Activated CD8-positive, alpha-beta memory T cell treated with anti-CD3 and anti-CD28 coated beads, Interleukin-2, amount 50 U/mL, for 1 hour (primary cell): ENCODE data around the gene PDCD1.
"Not testable (repeated sequence)": the region's sequence is repeated elsewhere in the genome, so short reads cannot be mapped to it uniquely, and the experiment has no call there.

Experiments used
- DNase-seq: peaks from one replicate; pipeline ENCODE4 v3.0.0-alpha.2; 2020; ENCODE audit errors: extremely low read depth

The PDCD1 gene

DNA sequence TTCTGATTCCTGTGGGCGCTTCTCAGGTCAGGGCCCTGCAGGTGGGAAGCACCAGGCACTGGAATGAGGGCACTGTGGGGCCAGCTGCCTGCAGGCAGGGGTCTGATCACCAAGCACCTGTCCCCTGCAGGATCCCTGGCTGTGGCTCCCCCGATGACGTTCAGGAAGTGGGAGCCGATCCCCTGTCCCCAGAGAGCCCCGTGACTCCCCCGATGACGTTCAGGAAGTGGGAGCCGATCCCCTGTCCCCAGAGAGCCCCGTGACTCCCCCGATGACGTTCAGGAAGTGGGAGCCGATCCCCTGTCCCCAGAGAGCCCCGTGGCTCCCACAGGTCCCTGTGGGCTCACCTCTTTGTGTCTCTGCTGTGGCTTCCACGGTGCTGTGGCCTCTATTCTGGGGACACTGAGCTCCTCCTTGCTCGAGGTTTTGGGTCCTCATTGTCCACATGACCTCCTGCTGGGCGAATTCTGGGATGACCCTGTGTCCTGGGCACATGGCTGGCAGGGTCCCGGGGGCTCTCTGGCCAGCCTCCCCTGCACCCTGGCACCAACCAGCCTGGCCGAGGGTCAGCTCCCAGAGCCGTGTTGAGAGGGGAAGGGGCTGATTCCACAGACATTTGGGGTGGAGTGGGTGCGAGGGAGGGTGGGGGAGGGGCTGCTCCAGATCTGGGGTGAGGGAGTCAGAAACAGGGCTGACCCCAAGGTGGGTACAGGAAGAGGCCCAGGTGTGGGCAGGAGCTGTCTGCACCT, 44.9 kb downstream of the PDCD1 start:
- DNase-seq: no peak

DNA sequence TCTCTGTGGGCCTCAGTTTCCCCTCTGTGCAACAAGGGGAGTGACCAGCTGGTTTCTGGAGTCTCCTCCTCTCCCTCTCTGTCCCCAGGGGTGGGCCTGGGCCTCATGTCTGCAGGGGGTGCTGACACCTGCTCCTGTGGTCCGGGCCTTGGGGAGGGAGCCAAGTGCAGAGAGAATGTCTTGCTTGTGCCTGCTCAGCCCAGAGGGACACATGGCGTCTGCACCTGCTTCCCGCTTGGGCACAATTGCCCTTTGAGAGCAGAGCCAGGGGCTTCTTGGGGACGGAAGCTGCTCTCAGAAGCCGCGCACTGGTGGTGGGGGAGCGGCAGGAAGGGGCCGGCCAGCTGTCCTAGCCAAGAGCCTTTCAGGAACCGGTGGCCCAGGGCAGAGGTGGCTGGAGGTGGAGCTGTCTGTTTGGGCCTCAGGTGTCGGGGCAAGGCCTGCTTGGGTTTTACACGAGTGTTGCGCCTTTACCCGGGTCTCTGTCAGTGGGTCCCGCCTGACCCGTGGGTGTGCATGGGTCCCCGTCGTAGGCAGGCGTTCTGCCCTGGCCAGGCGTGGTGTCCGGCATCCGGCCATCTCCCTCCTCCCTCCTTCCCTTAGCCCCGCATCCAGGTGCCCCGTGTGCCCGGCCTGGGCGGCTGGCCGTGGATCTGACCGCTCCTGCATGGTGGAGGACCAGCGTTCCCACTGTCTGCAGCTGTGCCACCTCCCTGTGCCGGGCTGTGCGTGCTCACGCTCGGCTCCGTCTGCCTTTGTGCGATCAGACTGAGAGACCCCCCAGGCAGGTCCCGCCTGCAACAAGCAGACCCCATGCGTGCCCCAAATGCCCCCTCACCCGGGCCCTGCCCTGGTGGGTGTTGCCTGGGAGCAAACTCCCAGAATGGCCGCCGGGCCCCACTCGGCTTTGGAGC, 45.7 kb downstream of the PDCD1 start:
- DNase-seq: no peak

DNA sequence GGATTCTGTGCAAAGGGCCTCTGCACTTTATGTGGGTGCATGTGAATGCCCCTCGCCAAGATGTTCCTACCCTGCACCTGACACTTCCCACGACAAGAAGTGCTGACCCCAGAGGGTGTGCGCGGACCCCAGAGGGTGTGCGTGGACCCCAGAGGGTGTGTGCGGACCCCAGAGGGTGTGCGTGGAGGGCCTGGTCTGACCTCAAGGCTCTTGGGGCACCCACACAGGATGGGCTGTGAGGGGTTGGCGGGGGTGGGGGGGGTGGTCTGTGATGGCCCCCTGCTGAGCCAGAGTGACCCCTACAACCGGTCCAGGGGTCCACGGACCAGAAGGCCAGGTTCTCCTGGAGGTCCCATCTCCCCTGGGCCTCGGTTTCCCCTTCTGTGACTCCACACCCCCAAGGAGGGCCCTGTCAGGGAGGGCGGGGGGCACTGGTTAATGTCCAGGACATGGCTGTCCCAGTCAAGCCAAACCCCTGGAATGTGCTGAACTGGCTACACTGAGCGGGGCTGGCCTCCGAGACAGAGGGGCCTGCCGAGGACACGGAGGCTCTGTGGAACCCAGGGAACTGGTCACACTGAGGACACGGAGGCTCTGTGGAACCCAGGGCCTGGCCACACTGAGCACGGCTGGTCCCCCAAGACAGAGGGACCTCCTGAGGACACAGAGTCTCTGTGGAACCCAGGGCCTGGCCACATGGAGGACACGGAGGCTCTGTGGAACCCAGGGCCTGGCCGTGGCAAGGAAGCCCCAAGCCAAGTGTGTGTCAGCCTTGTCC, 46.6 kb downstream of the PDCD1 start:
- DNase-seq: no peak

DNA sequence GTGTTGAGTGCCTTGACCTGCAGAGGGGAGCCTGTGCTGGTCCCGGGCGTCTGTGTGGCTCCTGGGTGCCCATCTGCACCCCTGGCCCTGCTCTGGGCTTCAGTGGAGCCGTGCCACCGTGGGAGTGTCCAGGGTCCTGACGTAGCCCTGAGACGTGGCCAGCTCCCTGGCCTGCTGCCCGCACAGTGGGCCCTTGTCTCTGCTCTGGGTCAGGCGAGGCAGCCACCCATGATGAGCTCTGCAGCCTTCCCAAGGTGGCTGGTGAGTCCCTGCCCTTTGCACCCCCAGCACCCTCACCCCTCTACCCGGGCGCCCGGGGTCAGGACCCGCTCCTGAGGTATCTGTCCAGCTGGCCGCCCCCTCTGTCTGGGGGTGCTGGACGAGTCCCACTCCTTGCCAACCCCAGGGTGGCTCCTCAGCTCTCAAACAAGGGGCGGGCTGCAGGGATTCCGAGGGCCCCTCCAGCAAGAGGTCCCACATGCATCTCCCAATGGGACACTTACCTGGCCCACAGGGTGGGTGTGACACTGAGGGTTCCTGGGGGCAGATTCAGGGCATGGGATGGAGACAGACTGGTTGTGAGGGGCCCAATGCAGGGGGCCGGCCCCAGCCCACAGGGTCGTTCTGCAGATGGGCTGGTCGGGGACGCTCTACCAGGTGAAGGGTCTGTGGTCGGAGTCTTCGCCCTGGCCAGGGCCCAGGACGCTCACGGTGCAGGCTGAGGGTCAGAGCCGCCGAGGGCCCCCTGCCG, 47.3 kb downstream of the PDCD1 start:
- DNase-seq: no peak

DNA sequence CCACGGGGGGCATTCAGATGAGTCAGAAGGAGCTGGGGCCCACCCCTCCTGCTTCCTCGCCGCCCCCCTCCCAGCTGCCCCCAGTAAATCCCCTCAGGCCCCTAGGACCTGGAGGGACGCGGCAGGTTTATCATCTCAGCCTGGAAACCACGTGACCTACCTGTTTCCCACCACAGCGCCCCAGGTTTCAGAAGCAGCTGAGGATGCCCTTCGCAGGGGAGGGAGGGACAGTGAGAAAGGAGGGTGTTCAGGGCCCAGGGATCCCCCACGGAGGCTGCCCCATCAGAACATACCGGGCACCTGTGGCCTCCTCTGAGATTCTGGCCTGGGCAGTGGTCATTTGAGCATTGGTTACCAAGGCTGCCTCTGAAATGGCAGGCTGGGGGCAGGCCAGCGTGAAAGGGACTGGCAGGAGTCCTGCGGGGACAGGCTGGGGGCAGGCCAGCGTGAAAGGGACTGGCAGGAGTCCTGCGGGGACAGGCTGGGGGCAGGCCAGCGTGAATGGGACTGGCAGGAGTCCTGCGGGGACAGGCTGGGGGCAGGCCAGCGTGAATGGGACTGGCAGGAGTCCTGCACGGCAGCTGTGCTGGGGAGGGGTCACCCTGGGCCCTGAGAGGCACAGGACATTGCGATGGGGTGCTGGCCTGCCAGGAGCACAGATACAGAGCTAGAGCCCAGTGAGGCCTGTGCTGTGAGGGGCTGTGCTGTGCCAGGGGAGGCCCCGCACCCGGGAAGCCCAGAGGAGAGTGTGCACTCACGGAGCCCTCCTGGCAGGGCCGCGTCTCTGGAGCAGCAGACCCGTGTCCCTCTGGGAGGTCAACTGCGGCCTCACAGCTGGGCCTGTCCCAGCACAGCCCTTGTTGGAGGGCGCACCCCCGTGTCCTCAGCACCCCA, 48.1 kb downstream of the PDCD1 start:
- no peak for DNase-seq

DNA sequence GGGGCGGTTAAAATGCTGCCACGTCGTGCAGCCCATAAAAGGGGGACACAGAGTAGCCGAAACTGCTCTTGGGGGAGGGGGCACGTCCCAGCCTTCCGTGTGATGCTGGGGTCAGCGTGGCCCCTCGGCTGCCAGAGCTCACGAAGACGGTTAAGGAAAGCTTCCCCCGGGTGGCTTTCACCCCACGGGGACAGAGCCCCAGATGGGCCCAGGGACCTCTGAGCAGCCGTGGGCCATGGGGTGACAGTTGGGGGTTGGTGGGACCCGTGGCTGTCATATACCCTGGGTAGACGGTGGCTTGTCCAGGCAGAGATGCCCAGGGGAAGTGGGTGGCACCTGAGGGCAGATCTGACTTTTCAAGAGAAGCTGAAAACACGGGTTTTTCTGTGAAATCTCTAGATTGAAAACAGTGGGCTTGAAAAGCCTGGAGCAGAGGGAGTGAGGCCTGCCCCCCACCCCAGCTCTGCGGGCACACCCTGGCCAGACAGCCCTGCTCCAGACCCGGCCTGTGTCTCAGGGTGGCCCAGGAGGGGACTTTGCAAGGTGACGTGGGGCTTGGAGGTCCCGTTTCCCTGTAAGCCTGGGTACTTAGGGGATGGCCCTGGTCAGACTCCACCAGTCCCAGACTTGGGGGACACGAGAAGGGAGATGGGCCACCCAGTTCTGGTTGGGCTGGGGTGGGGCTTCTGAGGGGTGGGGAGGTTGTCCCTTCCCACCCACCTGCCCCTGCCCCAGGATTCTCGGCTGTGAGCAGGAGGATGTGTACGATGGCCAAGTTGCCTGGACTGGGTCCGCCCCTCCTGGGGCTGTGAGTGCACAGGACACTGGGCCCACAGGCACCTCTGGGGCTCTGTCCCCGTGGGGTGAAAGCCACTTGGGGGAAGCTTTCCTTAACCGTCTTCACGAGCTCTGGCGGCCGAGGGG, 49.0 kb downstream of the PDCD1 start:
- no peak for DNase-seq

DNA sequence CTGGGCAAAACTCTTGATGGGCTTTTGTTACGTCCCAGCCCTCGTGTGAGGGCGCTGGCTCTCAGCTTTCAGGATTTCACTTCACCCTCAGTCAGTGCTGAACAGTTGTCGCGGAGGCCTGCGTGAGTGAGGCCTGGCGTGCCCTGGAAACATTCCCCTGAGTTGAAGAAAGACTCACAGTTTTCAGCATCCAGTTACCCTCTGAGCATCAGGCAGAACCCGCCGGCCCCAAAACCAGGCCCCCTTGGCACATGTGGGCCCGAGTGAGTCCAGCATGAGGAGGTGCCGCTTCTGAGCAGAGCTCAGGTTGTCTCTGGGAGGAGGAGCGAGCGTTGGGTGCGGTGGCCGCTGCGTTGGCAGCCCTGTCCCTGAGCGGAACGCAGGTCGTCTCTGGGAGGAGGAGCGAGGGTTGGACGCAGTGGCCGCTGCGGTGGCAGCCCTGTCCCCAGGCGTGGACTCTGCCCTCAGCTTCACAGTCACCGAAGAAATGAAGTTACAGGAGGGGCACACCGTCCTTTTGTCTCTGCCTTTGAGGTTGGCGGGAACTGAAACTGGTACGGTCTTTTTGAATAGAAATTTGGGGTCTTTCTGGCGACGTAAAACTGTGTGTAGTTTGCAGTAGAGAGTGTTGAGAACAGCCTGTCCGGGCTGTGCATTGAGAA, 49.8 kb downstream of the PDCD1 start, which contains the start of gene NEU4:
TSS of gene NEU4 (plus strand) at position 473 of the 662 bp plus-strand sequence. CDS start 5,292 bp downstream, outside the sequence.
- no peak for DNase-seq

DNA sequence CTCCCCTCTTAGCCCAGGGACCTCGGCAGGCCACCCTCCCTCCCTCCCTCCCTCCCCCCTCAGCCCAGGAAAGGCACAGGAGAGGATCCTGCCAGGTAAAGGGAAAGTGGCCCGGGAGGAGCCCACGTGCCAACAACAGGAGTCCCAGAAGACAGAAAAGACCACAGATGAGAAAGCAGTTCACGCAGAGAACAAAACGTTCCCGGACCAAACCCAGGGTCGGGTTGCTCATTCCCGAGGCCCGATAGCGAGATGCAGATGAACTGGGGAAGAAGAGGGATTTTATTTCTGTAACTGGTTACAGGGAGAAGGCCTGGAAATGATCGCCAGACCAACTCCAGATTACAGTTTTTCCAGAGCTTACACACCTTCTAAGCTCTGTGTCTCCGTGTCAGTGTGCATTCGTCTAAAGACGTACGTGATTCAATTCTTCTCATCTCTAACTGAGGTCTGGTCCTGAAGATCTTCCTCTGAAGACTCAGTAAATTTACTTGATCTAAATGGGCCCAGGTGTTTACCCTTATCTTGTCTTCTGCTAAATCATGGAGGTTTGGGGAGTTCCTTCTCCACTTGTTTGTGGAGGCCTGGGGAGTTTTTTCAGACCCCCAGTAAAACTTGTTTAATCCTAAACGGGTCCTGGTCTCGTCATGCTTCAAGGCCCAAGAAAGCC, 50.5 kb downstream of the PDCD1 start:
- DNase-seq: no peak

DNA sequence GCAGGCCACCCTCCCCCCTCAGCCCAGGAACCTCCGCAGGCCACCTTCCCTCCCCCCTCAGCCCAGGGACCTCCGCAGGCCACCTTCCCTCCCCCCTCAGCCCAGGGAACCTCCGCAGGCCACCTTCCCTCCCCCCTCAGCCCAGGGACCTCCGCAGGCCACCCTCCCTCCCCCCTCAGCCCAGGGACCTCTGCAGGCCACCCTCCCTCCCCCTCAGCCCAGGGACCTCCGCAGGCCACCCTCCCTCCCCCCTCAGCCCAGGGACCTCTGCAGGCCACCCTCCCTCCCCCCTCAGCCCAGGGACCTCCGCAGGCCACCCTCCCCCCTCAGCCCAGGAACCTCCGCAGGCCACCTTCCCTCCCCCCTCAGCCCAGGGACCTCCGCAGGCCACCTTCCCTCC, 52.5 kb downstream of the PDCD1 start:
- not testable (repeated sequence) for DNase-seq

DNA sequence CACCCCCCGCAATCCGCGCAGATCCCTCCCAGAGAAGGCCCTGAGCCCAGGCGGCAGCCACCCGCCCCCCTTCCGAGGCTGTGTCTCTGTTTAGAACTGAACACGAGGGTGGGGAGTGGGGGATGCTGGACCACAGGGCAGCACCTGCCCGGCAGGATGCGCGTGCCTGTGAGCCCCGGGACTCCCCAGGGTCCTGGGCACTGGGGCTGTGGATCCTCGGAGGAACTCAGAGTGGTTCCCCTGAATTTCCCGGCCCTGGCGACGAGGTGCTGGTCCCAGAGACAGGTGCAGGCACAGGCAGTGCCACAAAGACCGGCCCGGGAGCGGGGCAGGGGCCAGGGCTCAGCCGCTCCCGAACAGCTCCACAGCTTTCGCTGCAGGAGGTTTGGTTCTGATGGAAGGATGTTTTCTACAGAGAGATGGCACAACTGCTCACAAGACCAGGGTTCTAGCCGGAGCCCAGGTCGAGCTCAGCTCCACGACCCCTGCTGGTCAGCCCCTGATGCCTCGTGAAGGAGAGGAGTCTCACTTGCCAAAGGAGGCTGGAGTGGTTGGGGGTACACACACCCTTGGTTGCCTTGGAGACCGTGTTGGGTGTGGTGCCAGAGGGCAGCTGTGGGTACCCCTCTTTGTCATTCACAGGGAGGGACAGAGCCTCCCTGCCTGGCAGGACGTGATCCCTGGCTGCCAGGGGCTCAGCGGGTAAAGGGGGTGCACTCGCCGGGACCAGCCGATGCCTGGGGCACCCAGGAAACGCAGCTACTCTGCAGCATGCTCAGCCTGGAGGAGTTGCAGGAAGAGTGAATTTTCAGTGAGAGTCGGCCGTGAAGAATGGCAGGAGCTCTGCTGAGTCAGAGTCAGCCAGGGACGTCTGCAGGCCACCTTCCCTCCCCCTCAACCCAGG, 54.1 kb downstream of the PDCD1 start:
- DNase-seq: no peak

DNA sequence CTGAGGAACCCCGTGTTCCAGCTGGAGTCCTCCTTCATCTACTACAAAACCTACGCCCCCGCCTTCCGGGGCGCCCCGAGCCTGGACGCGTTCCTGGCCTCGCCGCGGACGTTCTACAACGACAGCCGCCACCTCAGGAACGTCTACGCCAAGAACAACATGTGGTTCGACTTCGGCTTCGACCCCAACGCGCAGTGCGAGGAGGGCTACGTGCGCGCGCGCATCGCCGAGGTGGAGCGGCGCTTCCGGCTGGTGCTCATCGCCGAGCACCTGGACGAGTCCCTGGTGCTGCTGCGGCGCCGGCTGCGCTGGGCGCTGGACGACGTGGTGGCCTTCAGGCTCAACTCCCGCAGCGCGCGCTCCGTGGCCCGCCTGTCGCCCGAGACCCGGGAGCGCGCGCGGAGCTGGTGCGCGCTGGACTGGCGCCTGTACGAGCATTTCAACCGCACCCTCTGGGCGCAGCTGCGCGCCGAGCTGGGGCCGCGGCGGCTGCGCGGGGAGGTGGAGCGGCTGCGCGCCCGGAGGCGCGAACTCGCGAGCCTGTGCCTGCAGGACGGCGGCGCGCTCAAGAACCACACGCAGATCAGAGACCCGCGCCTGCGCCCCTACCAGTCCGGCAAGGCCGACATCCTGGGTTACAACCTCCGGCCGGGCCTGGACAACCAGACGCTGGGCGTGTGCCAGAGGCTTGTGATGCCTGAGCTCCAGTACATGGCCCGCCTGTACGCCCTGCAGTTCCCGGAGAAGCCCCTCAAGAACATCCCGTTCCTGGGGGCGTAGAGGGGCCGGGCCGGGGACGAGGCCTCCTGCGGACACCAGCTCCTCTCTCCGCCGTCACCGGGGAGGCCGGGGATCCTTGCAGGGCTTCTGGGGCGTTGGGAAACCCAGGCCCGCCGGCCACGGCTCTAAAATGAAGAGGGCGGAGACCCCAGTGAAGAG, 55.0 kb downstream of the PDCD1 start:
- no peak for DNase-seq

DNA sequence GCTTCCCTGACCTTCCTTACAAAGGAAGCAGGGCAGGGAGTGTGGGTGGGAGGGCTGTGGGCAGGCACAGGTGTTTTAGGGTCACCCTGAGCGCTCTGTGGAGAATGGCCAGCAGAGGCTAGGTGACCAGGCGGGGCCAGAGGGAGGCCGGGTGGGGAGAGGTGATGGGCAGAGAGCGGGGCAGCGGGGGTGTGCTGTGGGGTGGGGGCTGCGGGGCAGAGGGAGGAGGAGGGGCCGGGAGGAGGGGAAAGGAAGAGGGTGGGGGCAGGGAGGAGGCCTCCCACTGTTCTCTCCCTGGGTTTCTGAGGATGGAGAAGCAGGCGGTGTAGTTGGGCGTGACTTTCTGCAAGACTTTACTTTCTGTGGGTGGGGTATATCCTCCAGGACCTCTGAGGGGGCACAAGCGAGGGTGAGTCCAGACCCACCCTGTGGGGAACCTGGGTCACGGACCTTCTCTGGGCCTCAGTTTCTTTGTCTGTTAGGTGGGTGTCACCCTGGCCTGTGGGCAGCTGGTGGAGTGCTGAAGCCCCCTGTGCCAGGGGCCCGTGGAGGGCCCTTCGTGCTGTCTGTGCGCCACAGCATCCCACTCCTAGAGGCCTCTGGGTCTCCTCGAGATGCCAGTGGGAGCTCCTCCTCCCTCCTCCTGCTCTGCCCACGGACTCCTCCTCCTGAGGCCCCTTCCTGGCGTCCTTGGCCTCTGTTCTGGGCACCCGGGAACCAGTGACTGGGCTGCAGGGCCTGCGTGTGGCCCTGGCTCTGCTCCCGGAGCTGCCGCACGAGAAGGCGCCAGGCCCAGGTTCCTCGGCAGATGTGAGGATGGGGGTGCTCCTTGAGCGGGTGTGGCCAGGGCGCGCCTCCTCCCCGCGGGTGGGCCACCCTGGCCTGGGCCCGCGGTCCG, 56.0 kb downstream of the PDCD1 start:
- no peak for DNase-seq

DNA sequence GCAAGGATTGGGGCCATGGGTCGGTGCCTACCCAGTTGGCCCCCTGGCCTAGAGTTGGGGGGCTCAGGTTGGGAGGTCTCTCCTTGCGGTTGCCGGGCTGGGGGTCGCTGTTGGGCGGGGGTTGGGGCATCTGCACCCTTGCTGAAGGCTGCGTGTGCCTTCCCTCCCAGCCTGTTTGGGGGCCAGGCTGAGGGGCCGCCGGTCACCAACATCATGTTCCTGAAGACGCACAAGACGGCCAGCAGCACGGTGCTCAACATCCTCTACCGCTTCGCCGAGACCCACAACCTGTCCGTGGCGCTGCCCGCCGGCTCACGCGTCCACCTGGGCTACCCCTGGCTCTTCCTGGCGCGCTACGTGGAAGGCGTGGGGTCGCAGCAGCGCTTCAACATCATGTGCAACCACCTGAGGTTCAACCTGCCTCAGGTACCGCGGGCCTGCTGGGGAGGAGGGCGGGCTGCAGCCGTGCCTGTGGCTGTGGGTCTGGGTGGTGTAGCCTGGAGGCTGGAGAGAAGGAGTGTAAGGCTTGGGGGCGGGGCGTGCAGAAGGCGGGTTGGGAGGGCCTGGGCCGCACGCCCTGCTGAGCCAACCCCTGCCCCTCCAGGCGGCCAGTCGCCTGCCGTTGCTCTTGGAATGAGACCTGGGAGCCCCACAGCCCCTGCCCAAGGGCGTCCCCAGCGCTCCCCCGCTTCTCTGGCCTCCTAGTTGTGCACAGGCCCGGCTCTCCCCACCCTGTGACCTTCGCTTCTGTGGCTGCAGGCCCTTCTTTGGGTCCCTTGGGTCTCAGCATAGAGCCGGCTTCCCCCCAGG, 56.9 kb downstream of the PDCD1 start:
- DNase-seq: no peak
